ENCODE data around the gene GPR152. TPM values are rescaled to one million over a fixed set of nuclear protein-coding genes. Genes with fewer than 3 reads are reported as not detected.

The GPR152 gene
- total RNA-seq, 1 experiment from 2014 or later: not detected

DNA sequence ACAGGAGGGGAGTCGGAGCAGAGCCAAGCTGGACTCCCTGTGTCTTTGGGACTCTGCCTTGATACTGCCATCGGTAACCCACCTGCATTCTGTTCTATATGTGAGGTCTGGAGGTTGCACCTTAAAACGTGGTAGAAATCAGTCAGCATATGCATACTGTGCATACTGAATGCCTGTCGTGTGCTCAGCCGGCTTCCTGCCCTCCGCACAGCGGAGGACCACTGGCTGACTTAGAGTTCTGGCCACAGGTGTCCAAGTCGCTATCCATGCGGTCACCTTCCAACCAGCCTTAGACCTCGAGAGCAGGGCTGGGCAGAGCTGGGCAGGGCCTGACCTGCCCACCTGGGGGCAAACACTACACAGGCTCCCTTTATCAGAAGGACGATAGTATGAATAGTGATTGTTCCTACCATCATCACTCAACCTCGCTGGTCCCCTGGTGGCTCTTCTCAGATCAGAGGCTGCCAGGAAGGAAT is 44.8 kb downstream of the GPR152 start (continued):
- no peak for TF ChIP-seq EZH2phosphoT487 (IDR thresholded peaks at IDR 0.05; ENCODE audit: borderline replicate concordance)
- TF ChIP-seq CBX3 (IDR thresholded peaks at IDR 0.05; ENCODE audit: low read depth): no peak
- TF ChIP-seq FOSL1 (IDR thresholded peaks at IDR 0.05; ENCODE audit: low read depth): no peak

DNA sequence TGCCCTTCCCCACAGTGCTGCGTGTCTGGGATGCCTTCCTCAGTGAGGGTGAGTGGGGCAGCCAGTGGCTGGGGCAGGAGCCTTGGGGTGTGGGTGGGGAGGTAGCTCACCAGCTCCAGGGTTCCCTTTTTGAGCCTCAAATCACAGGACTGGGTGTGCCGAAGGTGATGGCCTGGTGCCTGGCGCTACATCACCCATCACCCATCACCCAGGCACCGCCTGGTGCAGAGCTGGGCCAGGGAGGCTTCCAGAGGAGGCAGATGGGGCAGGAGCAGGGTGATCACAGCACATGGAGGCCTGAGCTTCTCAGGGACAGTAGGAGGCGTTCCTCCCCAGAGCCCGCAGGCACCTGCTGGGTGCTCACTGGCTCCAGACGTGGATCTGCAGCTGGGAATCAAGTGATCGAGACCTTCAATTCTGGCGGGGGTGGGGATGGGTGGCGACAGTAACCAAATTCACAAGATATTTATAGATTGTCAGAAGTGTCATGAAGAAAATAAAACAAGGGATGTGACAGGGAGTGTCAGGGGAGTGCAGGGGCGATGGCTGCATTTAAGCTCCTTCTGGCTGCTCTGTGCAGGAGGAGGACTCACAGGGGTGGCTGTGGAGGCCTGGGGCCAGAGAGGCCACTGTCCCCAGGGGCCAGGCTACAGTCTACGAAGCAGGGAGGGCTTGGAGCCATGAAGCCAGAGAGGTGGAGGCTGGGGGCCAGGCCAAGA is 45.4 kb downstream of the GPR152 start:
- H3K36me3 ChIP-seq (ENCODE audit: control insufficient read depth in 1 of 2, insufficient read depth in 2 of 2, low read length in 2 of 2): no peaks in the 10 kb centered on the region
- DNase-seq (ENCODE audit: low read depth, low spot score) (no peak), ATAC-seq (no peak)
- no peak overlapping the region; the same call in 1 of the 2 replicates for H3K27ac ChIP-seq (ENCODE audit: low read depth, low read length)
- ChIA-PET POLR2A (no interaction called here), CTCF (no interaction called here), RAD21 (ENCODE audit: low non-redundant PET in 1 of 2, low total read pairs in 2 of 2, uncharacterized antibody in 2 of 2, unreplicated experiment in 2 of 2) (no interaction called here)
- H3K4me2 ChIP-seq (ENCODE audit: low read length): no peak overlapping the region
- no peaks in the 10 kb centered on the region for H3K9me3 ChIP-seq (ENCODE audit: control insufficient read depth in 1 of 2, insufficient read depth in 1 of 2, low read depth in 1 of 2, low read length in 2 of 2)
- BruUV-seq (replicated peaks): no TSS peak
- H3K79me2 ChIP-seq (ENCODE audit: insufficient read depth, low read length): no peaks in the 10 kb centered on the region
- no peak overlapping the region for H3K4me3 ChIP-seq (replicated peaks in 1 of 2; ENCODE audit: low read depth in 1 of 2, low read length in 2 of 2)
- H3K9me2 ChIP-seq (ENCODE audit: insufficient read depth): no peaks in the 10 kb centered on the region
- H3K4me1 ChIP-seq (ENCODE audit: control insufficient read depth in 1 of 2, insufficient read depth in 2 of 2, low read length in 2 of 2): peaks cover 2 to 6% of the 10 kb centered on the region in 2 experiments
- H2AFZ ChIP-seq (ENCODE audit: low read depth, low read length, poor library complexity, severe bottlenecking): no peak overlapping the region
- no peaks in the 10 kb centered on the region for H3K27me3 ChIP-seq (ENCODE audit: insufficient read depth, low read length)
- H3K9ac ChIP-seq (ENCODE audit: low read length): no peak overlapping the region
- intact Hi-C loops (cut with micrococcal nuclease): no loop called here
- no peaks in the 10 kb centered on the region for H4K20me1 ChIP-seq (ENCODE audit: insufficient read depth)
- TF ChIP-seq TCF7L2 (IDR thresholded peaks at IDR 0.05; ENCODE audit: borderline replicate concordance, extremely low read depth, insufficient read depth, insufficient read length) (no peak), SIN3A (IDR thresholded peaks at IDR 0.05; ENCODE audit: low read depth) (no peak), ELF1 (IDR thresholded peaks at IDR 0.05; ENCODE audit: borderline replicate concordance, low read depth) (no peak), SRF (IDR thresholded peaks at IDR 0.05; ENCODE audit: low read depth) (no peak), ZNF274 (IDR thresholded peaks at IDR 0.05; ENCODE audit: low read depth, low read length) (no peak), SP1 (IDR thresholded peaks at IDR 0.05; ENCODE audit: low read depth) (no peak), RAD21 (IDR thresholded peaks at IDR 0.05; ENCODE audit: low read depth) (no peak), POLR2AphosphoS5 (IDR thresholded peaks at IDR 0.05; ENCODE audit: low read depth, low read length) (no peak), CEBPB (IDR thresholded peaks at IDR 0.05; ENCODE audit: low read depth) (no peak), EZH2 (IDR thresholded peaks at IDR 0.05) (no peak), EGR1 (IDR thresholded peaks at IDR 0.05; ENCODE audit: low read depth) (no peak), ZFX (IDR thresholded peaks at IDR 0.05) (no peak), EZH2phosphoT487 (IDR thresholded peaks at IDR 0.05; ENCODE audit: borderline replicate concordance) (no peak)
- TF ChIP-seq, protein P1, sequence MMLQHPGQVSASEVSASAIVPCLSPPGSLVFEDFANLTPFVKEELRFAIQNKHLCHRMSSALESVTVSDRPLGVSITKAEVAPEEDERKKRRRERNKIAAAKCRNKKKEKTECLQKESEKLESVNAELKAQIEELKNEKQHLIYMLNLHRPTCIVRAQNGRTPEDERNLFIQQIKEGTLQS (IDR thresholded peaks at IDR 0.05): no peak
- TF ChIP-seq, protein P2, sequence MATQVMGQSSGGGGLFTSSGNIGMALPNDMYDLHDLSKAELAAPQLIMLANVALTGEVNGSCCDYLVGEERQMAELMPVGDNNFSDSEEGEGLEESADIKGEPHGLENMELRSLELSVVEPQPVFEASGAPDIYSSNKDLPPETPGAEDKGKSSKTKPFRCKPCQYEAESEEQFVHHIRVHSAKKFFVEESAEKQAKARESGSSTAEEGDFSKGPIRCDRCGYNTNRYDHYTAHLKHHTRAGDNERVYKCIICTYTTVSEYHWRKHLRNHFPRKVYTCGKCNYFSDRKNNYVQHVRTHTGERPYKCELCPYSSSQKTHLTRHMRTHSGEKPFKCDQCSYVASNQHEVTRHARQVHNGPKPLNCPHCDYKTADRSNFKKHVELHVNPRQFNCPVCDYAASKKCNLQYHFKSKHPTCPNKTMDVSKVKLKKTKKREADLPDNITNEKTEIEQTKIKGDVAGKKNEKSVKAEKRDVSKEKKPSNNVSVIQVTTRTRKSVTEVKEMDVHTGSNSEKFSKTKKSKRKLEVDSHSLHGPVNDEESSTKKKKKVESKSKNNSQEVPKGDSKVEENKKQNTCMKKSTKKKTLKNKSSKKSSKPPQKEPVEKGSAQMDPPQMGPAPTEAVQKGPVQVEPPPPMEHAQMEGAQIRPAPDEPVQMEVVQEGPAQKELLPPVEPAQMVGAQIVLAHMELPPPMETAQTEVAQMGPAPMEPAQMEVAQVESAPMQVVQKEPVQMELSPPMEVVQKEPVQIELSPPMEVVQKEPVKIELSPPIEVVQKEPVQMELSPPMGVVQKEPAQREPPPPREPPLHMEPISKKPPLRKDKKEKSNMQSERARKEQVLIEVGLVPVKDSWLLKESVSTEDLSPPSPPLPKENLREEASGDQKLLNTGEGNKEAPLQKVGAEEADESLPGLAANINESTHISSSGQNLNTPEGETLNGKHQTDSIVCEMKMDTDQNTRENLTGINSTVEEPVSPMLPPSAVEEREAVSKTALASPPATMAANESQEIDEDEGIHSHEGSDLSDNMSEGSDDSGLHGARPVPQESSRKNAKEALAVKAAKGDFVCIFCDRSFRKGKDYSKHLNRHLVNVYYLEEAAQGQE (IDR thresholded peaks at IDR 0.05; ENCODE audit: low read depth): no peak
- TF ChIP-seq, protein P3, sequence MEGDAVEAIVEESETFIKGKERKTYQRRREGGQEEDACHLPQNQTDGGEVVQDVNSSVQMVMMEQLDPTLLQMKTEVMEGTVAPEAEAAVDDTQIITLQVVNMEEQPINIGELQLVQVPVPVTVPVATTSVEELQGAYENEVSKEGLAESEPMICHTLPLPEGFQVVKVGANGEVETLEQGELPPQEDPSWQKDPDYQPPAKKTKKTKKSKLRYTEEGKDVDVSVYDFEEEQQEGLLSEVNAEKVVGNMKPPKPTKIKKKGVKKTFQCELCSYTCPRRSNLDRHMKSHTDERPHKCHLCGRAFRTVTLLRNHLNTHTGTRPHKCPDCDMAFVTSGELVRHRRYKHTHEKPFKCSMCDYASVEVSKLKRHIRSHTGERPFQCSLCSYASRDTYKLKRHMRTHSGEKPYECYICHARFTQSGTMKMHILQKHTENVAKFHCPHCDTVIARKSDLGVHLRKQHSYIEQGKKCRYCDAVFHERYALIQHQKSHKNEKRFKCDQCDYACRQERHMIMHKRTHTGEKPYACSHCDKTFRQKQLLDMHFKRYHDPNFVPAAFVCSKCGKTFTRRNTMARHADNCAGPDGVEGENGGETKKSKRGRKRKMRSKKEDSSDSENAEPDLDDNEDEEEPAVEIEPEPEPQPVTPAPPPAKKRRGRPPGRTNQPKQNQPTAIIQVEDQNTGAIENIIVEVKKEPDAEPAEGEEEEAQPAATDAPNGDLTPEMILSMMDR (IDR thresholded peaks at IDR 0.05 in 2 of 3, conservative IDR thresholded peaks at IDR 0.05 in 1 of 3; ENCODE audit: borderline replicate concordance in 1 of 3, insufficient read depth in 1 of 3, low read depth in 2 of 3, low read length in 2 of 3): no peak
- TF ChIP-seq, protein P4, sequence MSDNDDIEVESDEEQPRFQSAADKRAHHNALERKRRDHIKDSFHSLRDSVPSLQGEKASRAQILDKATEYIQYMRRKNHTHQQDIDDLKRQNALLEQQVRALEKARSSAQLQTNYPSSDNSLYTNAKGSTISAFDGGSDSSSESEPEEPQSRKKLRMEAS (IDR thresholded peaks at IDR 0.05): no peak

Data from HCT116 (cell line).